ENCODE data around the gene TRIO.

GRCh38 chr5:14146725-14147124, 3.6 kb downstream of the TRIO start:
- TF ChIP-seq YBX1 (IDR thresholded peaks at IDR 0.05), result no peak
- TF ChIP-seq POLR2AphosphoS5 (IDR thresholded peaks at IDR 0.05; ENCODE audit: low read length), result 0 out of 2 replicates have a peak, but pooled peaks have one; percentile 15
- no peak for TF ChIP-seq HDAC6 (IDR thresholded peaks at IDR 0.05; ENCODE audit: unreplicated experiment)
- TF ChIP-seq, protein P1, sequence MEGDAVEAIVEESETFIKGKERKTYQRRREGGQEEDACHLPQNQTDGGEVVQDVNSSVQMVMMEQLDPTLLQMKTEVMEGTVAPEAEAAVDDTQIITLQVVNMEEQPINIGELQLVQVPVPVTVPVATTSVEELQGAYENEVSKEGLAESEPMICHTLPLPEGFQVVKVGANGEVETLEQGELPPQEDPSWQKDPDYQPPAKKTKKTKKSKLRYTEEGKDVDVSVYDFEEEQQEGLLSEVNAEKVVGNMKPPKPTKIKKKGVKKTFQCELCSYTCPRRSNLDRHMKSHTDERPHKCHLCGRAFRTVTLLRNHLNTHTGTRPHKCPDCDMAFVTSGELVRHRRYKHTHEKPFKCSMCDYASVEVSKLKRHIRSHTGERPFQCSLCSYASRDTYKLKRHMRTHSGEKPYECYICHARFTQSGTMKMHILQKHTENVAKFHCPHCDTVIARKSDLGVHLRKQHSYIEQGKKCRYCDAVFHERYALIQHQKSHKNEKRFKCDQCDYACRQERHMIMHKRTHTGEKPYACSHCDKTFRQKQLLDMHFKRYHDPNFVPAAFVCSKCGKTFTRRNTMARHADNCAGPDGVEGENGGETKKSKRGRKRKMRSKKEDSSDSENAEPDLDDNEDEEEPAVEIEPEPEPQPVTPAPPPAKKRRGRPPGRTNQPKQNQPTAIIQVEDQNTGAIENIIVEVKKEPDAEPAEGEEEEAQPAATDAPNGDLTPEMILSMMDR (IDR thresholded peaks at IDR 0.05 in 2 of 3, conservative IDR thresholded peaks at IDR 0.05 in 1 of 3; ENCODE audit: control insufficient read depth in 2 of 3, extremely low read depth in 1 of 3, insufficient read depth in 1 of 3, low read depth in 3 of 3, low read length in 3 of 3), result no peak
- TF ChIP-seq POLR2A (IDR thresholded peaks at IDR 0.05; ENCODE audit: low read depth, low read length), result no peak
- TF ChIP-seq SP1 (IDR thresholded peaks at IDR 0.05; ENCODE audit: low read depth, low read length), result no peak
- TF ChIP-seq RAD21 (IDR thresholded peaks at IDR 0.05; ENCODE audit: insufficient read depth, low read depth, low read length), result no peak
- TF ChIP-seq ATF2 (IDR thresholded peaks at IDR 0.05; ENCODE audit: low read length), result no peak
- no peak for TF ChIP-seq BHLHE40 (IDR thresholded peaks at IDR 0.05; ENCODE audit: borderline replicate concordance in 1 of 2, low read depth in 2 of 2, low read length in 1 of 2)
